ENCODE results near the gene GNAI2.

The GNAI2 gene

GRCh38 chr3:50272911-50273688 lies 37.1 kb downstream of the GNAI2 start:
- TF ChIP-seq CTCF (conservative IDR thresholded peaks at IDR 0.05; ENCODE audit: low read depth, low read length): peak; percentile 93
- DNase-seq (ENCODE audit: low read depth): no peak
- no peak overlapping the region for H3K4me3 ChIP-seq (ENCODE audit: low read length)

GRCh38 chr3:50273689-50274065 lies 37.7 kb downstream of the GNAI2 start:
- H3K4me3 ChIP-seq (ENCODE audit: low read length): no peak overlapping the region
- no peak for TF ChIP-seq CTCF (conservative IDR thresholded peaks at IDR 0.05; ENCODE audit: low read depth, low read length)
- no peak for DNase-seq (ENCODE audit: low read depth)

GRCh38 chr3:50274371-50275104 lies 38.5 kb downstream of the GNAI2 start:
- no peak overlapping the region for H3K4me3 ChIP-seq (ENCODE audit: low read length)
- no peak for DNase-seq (ENCODE audit: low read depth)
- TF ChIP-seq CTCF (conservative IDR thresholded peaks at IDR 0.05; ENCODE audit: low read depth, low read length): peak; percentile 73

GRCh38 chr3:50275141-50275995 lies 39.4 kb downstream of the GNAI2 start:
- H3K4me3 ChIP-seq (ENCODE audit: low read length): no peak overlapping the region
- no peak for DNase-seq (ENCODE audit: low read depth)
- TF ChIP-seq CTCF (conservative IDR thresholded peaks at IDR 0.05; ENCODE audit: low read depth, low read length): no peak

GRCh38 chr3:50275996-50276761 lies 40.2 kb downstream of the GNAI2 start:
- no peak for TF ChIP-seq CTCF (conservative IDR thresholded peaks at IDR 0.05; ENCODE audit: low read depth, low read length)
- H3K4me3 ChIP-seq (ENCODE audit: low read length): no peak overlapping the region
- DNase-seq (ENCODE audit: low read depth): no peak

GRCh38 chr3:50276762-50277101 lies 40.7 kb downstream of the GNAI2 start:
- TF ChIP-seq CTCF (conservative IDR thresholded peaks at IDR 0.05; ENCODE audit: low read depth, low read length): no peak
- DNase-seq (ENCODE audit: low read depth): no peak

More at GRCh38 chr3:50276762-50277101, 40.7 kb downstream of the GNAI2 start:
- H3K4me3 ChIP-seq (ENCODE audit: low read length): no peak overlapping the region
